ENCODE data around the gene UTY.

The UTY gene

GRCh38 chrY:13339939-13340338 is 139.9 kb downstream of the UTY start:
- H3K36me3 ChIP-seq (ENCODE audit: insufficient read depth, low read length) = peaks cover 71% of the 10 kb centered on the region
- H3K79me2 ChIP-seq (ENCODE audit: insufficient read depth, low read length) = no peaks in the 10 kb centered on the region
- no peak overlapping the region for H2AFZ ChIP-seq (ENCODE audit: low read length)
- H3K4me2 ChIP-seq (ENCODE audit: low read length) = no peak overlapping the region
- H3K9me2 ChIP-seq (ENCODE audit: low read depth, low read length) = no peaks in the 10 kb centered on the region
- H4K20me1 ChIP-seq (ENCODE audit: insufficient read depth, low read length) = no peaks in the 10 kb centered on the region
- H3K4me3 ChIP-seq (ENCODE audit: low read depth, low read length, poor library complexity, severe bottlenecking) = no peak overlapping the region
- H3K9ac ChIP-seq (ENCODE audit: low read length) = no peak overlapping the region
- no peaks in the 10 kb centered on the region for H3K4me1 ChIP-seq (ENCODE audit: insufficient read depth, low read length, severe bottlenecking)
- no peak for TF ChIP-seq EZH2 (IDR thresholded peaks at IDR 0.05; ENCODE audit: borderline replicate concordance, low read length)
- TF ChIP-seq CTCF (IDR thresholded peaks at IDR 0.05; ENCODE audit: low read length) = no peak
- H3K9me3 ChIP-seq (ENCODE audit: low read length) = no peaks in the 10 kb centered on the region
- H3K27me3 ChIP-seq (ENCODE audit: insufficient read depth, low read length) = no peaks in the 10 kb centered on the region
- H3K27ac ChIP-seq (ENCODE audit: low read depth, low read length, poor library complexity, severe bottlenecking) = no peak overlapping the region
- H3F3A ChIP-seq (ENCODE audit: insufficient read depth, low read length) = no peaks in the 10 kb centered on the region

- no peaks in the 10 kb centered on the region for H3K9me2 ChIP-seq (ENCODE audit: low read depth, low read length)
- H3K4me1 ChIP-seq (ENCODE audit: insufficient read depth, low read length, severe bottlenecking) = no peaks in the 10 kb centered on the region
- H3F3A ChIP-seq (ENCODE audit: insufficient read depth, low read length) = no peaks in the 10 kb centered on the region
- H3K9me3 ChIP-seq (ENCODE audit: low read length) = no peaks in the 10 kb centered on the region
- no peaks in the 10 kb centered on the region for H3K27me3 ChIP-seq (ENCODE audit: insufficient read depth, low read length)
- H3K27ac ChIP-seq (ENCODE audit: low read depth, low read length, poor library complexity, severe bottlenecking) = no peak overlapping the region
- H2AFZ ChIP-seq (ENCODE audit: low read length) = no peak overlapping the region
- H3K9ac ChIP-seq (ENCODE audit: low read length) = no peak overlapping the region
- H3K36me3 ChIP-seq (ENCODE audit: insufficient read depth, low read length) = peaks cover 76% of the 10 kb centered on the region
- H3K4me2 ChIP-seq (ENCODE audit: low read length) = no peak overlapping the region
- no peak overlapping the region for H3K4me3 ChIP-seq (ENCODE audit: low read depth, low read length, poor library complexity, severe bottlenecking)
- no peaks in the 10 kb centered on the region for H4K20me1 ChIP-seq (ENCODE audit: insufficient read depth, low read length)
- TF ChIP-seq CTCF (IDR thresholded peaks at IDR 0.05; ENCODE audit: low read length) (no peak), EZH2 (IDR thresholded peaks at IDR 0.05; ENCODE audit: borderline replicate concordance, low read length) (no peak)
- no peaks in the 10 kb centered on the region for H3K79me2 ChIP-seq (ENCODE audit: insufficient read depth, low read length)
Observed at GRCh38 chrY:13339381-13339780, 140.5 kb downstream of the UTY start.

- Histone ChIP-seq H3K4me2 (ENCODE audit: low read length) (no peak overlapping the region), H4K20me1 (ENCODE audit: insufficient read depth, low read length) (no peaks in the 10 kb centered on the region), H3K4me3 (ENCODE audit: low read depth, low read length, poor library complexity, severe bottlenecking) (no peak overlapping the region), H3K4me1 (ENCODE audit: insufficient read depth, low read length, severe bottlenecking) (no peaks in the 10 kb centered on the region), H3K9me3 (ENCODE audit: low read length) (no peaks in the 10 kb centered on the region), H3K79me2 (ENCODE audit: insufficient read depth, low read length) (no peaks in the 10 kb centered on the region), H3F3A (ENCODE audit: insufficient read depth, low read length) (no peaks in the 10 kb centered on the region), H3K27me3 (ENCODE audit: insufficient read depth, low read length) (no peaks in the 10 kb centered on the region), H3K9ac (ENCODE audit: low read length) (no peak overlapping the region), H3K27ac (ENCODE audit: low read depth, low read length, poor library complexity, severe bottlenecking) (no peak overlapping the region), H3K36me3 (ENCODE audit: insufficient read depth, low read length) (peaks cover 83% of the 10 kb centered on the region), H2AFZ (ENCODE audit: low read length) (no peak overlapping the region), H3K9me2 (ENCODE audit: low read depth, low read length) (no peaks in the 10 kb centered on the region)
- no peak for TF ChIP-seq EZH2 (IDR thresholded peaks at IDR 0.05; ENCODE audit: borderline replicate concordance, low read length)
- TF ChIP-seq CTCF (IDR thresholded peaks at IDR 0.05; ENCODE audit: low read length) = no peak
Observed at GRCh38 chrY:13338711-13339110, 141.1 kb downstream of the UTY start.
